HG03196 (cell line): ENCODE measurements around the gene CISD2.
"Not testable (repeated sequence)": the region's sequence is repeated elsewhere in the genome, so short reads cannot be mapped to it uniquely, and the experiment has no call there.

Source experiments
- ATAC-seq: cut with Tn5 transposase; IDR thresholded peaks from one replicate; pipeline ENCODE4 v1.9.1; 2021; ENCODE audit not compliant: unreplicated experiment

CISD2 gene, protein sequence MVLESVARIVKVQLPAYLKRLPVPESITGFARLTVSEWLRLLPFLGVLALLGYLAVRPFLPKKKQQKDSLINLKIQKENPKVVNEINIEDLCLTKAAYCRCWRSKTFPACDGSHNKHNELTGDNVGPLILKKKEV

DNA sequence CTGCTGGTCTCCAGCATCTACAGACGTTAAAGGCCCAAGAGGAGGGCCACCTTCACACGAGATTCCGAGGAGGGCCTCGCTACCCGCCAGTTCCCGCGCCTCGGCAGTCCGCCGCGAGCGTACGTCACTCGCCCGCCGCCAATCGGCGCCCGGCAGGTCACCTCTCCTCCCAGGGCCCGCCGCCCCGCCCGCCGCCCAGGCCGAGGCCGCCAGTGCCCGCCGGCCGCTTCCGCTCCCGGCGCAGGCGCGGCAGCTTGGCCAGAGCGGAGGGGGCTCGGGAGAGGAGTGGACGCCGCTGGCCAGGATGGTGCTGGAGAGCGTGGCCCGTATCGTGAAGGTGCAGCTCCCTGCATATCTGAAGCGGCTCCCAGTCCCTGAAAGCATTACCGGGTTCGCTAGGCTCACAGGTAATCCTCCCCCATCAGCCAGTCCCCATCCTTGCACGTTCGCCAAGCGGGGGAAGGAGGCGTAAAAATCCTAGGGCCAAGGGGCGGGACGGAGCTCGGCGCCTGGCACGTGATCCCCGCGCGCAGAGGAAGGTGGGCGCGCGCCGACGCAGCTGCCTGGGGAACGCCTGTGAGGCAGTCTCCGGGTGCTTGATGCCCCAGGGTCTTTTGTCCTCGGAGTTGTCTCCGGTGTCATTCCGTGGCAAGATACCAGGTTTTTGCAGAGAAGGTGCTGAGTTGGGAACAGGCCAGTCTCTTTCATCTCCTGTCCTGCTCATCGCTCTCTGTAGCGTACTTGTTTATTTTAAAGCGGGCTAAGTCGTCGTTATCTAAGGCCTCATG lies at the start of gene CISD2:
Gene CISD2, plus strand, starts transcription at position 212 of the 788 bp plus-strand sequence. Its CDS starts 93 bp downstream, at position 305.
- ATAC-seq: peak; percentile 90

DNA sequence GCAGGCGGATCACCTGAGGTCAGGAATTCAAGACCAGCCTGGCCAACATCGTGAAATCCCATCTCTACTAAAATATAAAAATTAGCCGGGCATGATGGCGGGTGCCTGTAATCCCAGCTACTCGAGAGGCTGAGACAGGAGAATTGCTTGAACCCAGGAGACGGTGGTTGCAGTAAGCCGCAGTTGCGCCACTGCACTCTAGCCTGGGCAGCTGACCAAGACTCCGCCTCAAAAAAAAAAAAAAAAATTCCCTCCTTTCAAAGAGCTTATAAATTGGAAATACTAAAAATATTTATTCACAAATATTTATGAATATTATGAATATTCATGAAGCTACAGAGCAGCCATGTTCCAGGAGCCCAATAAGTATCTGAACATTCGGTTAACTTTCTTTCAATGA lies 49.7 kb upstream of the CISD2 start:
- not testable (repeated sequence) for ATAC-seq

DNA sequence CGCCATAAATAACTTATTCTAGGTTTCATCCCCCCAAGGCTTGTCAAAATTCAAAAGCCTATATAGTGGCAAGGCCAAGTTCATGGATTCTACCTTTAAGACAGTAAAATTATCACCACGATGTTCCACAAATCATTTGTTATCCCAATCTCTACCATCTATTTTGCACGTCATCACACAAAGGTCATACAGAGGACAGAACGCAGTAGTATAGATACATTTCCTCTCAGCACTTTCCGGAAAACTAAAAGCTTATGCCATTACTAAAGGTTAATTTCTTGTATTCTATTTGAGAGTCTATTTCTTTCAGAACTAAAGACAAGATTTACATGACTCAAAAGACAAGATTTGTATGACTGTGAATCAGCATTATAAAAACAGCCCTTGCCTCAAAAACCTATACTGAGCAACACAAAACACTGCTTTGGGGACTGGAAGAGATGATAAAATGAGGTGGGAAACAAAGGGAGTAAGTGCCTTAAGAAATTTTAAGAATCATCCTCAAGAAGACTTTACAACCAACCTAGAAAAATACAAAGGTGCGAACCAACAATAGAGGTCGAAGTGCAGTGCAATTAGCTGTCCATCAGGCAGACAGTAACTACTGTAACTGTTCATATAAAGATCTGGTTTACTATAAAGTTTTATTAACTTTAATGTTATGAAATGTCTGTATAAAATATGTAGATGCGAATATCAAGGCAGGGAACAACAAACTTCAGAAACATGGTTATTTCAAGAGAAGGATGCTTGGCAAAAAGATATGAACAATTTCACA lies 49.0 kb upstream of the CISD2 start:
- ATAC-seq: no peak

DNA sequence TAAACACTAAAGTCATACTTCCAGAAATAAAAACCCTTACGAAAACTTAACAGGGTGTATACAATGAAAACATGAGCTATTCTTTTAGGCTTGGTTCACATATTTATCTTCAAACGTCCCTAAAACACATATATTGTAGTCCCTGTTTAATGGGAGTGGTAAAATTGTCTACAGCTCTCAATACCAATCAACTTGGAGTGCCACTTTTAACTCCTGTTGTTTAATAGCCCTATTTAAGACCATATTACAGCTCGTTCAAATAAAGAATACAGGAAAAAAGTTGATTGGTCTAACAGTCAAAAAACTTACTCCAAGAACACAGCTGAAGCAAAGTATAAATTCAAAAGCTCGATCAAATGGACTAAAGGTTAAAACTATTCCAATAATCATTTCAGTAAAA lies 45.3 kb upstream of the CISD2 start:
- no peak for ATAC-seq

DNA sequence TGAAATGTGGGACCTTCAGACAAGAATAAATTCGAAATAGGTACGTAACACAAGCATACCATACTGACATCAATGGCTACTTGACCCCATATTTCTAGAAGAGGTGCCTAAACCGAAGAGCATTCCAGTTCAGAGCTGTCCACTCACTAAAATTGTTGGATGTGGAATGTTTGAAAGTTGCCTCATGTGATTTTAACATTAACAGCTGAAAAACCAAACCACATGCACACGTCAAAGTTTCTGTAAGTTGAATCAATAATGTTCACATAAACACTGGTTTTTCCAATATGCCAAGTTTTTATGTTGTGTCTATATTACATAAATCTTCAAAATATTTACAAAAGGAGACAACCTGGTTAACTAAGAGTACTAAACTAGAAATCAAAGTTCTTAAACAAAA lies 44.9 kb upstream of the CISD2 start:
- ATAC-seq: no peak

DNA sequence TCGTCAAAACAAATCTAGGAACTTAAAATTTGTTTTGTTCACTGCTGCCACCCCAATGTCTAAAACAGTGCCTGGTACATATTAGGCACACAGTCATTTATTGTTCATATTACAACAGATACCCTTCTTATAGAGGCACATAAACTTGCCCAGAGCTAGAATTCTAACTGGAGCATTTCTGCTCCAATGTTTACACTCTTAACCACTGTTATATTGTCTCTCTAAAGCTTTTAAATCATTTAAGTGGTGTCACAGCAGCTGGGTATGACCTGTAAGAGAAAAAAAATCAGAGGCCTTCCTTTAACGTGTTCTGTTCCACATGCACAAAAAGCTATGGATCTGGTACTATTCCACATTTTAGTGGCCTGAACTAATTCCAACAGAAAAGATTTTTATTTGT lies 44.4 kb upstream of the CISD2 start:
- no peak for ATAC-seq

DNA sequence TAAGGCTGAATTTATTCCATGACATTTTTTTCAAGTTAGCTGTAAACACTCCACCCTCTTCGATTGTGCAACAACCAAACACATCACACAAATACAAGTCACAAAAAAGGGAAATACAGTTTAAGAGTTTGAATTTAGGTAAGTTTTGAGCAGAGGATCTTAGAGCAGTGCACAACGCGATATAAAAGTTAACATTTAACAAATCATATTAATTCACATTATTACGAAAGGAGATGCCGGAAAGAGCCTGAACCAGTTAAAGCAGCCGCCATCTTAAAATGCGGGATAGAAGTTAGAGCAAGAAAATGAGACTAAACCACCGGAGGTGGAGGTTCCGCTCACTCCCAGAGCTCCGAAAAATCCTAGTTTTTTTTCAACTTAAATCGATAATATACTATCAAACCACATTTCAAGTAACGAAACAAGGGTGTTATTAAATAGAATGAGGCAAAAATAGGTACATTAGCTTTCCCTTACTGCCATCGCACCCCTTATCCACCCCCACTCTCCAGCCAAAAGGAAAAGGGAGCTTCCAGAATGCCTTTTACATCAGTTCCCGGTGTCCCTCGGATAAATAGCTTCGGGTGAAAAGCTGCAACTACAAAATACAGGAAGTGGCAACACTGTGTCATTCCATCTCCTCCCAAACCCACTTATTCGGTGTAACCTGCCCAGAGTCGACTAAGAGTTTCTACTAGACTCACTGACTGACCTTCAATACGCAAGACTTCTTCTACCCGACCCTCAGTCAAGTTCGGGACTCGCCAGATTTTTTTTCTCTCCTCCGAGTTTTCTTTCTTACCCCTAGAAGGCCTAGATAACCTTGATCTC lies 43.3 kb upstream of the CISD2 start:
- no peak for ATAC-seq

DNA sequence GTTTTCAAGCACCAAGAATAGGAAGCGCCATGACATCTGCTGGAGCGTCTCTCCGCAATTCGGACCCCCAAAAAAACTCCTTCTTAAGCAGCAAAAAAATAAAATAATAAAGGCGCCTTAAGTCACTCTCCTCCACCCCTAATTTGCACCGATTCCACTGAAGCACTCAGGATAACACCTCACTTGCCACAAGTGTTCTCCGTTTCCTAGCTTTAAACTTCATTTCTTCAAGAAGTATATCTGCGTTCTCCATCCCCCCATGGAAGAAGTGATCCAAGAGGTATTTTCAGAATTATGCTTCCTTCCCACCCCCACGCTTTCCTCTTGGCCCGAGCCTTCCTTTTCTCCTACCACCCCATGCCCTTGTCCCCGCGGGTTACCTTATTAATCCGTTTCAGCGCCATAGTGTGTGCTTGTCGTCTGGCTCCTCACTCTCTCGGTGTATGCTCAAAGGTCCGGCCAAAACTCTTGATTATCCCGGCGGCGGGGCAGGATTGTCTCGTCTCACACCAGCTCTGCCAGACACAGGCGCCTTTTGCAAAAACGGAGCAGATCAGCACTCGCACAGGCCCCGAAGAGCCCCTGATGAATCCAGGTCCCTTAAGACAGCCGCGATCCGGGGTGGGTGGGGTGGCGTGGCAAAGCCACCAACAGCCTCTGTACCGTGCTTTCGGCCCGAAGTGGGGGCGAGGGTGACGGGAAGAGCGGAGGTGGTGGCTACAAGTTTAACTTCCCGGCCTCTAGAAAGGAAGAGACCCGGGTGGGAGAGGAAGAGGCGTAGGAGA lies 42.5 kb upstream of the CISD2 start:
- ATAC-seq: no peak

DNA sequence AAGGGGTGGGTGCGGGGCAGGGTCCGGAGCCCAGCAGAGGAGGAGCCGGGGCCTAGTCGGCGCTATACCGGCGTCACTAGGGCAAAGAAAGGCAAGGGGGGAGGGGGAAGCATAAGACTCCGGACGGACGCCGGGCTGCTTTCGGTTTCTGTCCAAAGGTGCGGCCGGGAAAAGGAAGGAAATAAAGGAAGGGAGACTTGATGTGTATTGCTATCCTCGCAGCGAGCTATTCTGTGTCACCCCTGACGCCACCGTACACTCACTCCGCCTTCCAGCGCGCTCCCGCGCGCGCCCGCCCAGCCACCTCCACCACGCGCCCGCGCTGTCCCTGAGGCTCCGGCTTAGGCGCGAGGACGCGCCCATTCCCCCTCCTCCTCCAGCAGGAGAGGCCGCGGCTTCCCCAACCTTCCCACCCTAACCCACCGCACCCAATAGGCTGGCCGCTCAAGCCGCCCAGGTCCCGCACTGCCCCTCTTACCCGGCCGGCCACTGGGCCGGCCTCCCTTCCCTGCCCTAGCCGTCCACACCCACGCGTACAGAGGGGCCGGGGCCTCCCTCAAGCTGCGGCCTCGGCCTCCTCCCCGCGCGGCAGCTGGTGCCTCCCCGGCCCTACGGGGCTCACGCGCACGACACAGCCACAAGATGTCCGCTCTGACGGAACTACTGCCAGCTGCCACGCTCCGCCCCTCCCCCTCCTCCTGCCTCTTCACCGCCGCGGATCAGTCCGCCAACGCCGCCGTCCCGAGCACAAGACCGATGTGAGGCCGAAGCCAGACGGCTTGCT lies 41.7 kb upstream of the CISD2 start, which contains the start of gene UBE2D3:
Gene UBE2D3, minus strand, starts transcription at position 662 of the 784 bp plus-strand sequence. CDS start 1,043 bp downstream, outside the sequence.
- ATAC-seq: peak; percentile 29

DNA sequence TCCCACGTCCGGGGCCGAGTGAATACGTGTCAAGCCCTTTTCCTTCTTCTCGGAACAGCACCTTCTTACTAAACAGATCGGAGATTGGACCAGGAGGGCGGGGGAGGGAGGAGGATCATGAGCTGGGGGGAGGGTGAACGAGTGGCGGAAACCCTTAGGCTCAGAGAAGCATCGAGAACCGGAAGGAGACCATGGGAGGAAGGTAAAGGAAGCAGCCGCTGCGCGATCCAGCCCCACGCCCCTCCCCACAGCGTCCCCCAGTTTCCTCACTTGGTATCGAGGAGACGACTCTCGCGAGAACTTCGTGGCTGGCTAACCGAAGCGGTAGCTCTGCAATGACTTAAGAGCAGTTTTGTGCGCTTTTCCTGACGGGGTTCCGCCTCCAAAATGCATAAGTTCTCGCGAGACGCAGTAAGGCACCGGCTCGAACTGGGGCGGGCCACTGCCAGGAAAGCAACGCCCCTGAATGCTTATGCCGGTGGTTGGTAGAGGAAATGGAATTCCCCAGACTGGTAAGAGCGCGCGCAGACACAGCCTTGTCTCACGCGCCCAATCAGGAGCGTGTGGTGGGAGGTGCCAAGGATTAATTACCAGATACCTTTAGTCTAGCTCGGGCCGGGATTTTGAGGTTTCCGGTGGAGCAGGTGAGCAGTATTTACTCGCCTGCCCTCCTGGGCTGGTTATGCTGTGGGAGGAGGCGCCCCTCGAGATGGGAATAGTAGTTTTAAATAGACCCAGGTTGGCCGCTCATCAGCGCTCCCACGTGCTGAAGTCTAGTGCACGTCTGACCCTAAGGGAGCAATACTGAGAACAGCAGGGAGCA lies 40.9 kb upstream of the CISD2 start:
- ATAC-seq: peak; percentile 84

DNA sequence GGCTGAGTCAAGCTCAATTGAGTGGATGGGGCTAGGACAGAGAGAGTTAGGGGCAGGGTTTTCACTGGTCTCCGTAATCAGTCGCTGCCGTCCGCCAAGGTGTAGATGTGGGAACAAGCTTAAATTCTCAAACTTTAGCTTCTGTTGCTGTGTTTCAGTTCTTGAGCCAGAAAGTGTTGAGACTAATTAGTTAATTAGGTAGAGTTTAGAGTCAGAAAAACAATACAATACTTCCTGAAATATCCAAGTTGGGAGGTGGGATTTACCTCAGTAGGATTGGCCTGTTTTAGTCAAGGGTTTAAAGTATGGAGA lies 40.3 kb upstream of the CISD2 start:
- no peak for ATAC-seq

DNA sequence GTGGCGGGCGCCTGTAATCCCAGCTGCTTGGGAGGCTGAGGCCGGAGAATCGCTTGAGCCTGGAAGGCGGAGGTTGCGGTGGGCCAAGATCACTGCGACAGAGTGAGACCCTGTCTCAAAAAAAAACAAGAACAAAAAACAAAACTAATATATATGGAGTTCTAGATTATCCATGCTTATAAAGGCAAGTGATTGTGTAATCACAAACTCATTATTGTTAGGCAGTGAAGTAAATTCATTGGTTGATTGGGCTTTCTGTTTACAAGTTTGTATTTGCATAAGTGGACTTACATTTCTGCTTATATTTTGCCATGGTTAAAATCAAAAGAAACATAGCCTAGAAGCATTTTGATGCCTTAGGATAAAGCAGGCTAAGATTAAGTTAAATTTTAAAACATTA lies 39.0 kb upstream of the CISD2 start:
- no peak for ATAC-seq

DNA sequence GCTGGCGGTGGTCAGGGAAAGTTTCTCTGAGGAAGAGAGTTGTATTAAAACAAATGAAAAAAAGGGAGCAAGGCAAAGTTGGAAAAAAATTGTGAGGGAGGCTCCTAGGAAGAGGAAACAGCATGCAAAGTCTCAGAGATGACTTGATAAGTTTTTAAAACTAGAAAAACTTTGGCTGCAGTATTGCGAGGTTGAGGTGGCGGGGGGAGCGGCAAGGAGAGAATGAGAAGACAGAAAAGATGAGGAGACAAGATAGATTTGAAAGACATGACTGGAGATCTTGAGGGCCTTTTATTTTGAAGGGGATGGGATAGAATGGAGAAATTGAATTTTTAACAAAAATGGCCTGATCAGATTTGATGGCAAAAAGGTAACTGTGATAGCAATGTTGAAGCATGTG lies 36.7 kb upstream of the CISD2 start:
- no peak for ATAC-seq

DNA sequence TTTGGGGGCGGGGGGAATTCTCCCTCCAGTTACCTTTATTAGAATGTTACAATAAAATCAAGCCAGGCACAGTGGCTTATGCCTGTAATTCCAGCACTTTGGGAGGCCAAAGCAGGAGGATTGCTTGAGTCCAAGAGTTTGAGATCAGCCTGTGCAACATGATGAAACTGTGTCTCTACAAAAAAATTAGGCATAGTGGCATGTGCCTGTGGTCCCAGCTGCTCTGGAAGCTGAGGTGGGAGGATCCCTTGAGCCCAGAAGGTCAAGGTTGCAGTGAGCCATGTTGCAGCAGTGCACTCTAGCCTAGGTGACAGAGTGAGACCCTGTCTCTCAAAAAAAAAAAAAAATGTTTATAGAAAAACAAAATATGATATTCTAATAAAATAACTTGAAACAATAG lies 36.1 kb upstream of the CISD2 start:
- ATAC-seq: no peak

DNA sequence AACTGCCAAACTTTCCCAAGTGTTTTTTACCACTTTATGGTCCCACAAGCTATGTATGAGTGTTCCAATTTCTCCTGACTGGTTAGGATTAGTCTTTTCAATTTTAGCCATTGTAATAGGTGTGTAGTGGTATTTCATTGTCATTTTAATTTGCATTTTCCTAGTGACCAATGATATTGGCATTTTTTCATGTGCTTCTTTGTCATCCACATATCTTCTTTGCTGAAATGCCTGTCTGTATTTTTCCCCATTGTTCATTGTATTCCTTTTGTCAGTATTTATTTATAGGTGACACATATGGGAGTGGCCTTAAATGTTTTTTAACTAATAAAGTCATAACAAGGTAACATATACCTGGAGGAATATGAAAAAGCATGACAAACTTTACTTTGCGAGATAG lies 32.2 kb upstream of the CISD2 start:
- ATAC-seq: no peak

DNA sequence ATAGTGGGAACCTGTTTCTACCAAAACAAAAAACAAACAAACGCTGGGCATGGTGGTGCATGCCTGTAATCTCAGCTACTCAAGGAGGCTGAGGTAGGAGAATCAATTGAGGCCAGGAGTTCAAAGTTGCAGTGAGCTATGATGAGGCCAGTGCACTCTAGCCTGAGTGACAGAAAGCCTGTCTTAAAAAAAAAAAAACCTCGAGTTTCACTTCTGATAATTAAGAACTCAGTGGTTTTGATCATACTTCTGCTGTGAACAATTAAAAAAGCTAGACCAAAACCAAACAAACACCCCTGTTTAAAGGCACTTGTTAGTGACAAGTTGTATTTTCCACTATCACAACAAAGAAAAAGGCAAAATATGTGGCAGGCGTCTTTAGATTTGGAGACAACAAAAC lies 26.4 kb upstream of the CISD2 start:
- ATAC-seq: no peak

DNA sequence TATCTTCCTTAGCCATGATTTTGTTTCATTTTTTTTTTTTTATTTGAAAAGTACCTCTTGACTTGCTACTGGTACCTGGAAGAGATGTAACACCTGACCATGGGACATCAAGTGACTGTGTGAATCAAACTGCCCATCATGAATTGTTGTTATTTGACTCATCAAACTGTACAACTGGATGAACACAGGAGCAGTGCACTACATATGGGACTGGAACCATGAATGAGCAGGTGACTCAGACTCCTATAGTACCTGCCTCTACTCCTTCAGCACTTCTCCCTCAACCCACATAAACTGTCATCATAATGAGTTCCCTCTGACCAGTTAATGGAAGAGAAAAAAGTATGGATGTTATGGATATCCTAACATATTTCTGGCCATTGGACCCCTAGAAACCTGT lies 25.5 kb upstream of the CISD2 start:
- ATAC-seq: no peak

DNA sequence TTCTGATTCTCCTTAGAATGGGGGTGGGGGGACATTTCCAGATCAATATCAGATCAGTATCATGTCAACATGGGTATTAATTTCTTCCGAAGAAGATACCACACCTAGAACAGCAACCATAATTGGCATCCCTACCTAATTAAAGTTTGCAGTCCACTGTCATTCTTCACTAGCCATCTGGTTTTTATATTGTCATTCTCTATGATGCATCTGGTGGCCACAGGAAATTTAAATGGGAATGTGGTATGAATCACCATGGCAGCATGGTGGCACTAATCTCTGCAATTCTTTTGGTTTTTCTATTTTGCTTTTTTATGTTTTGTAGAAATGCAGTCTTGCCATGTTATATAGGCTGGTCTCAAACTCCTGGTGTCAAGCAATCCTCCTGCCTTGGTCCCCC lies 24.9 kb upstream of the CISD2 start:
- no peak for ATAC-seq

DNA sequence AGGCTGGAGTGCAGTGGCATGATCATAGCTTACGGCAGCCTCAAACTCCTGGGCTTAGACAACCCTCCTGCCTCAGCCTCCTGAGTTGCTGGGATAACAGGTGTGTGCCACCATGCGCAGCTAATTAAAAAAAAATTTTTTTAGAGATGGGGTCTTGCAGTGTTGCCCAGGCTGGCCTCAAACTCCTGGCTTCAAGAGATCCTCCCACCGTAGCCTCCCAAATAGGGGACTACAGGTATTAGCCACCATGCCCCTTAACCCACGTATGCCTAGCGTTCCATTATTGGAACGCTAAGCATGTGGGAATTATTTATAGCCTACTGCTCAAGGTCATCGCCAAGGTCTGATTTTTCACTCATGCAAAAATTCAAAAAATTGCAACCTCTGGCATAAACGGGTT lies 21.1 kb upstream of the CISD2 start:
- ATAC-seq: no peak
